ENCODE results near the gene MUC20. TPM values are rescaled to one million over a fixed set of nuclear protein-coding genes. Genes with fewer than 3 reads are reported as not detected.

The MUC20 gene
- polyA plus RNA-seq, 2 donors = 49.6 to 126 TPM

- no peaks in the 10 kb centered on the region for H3K36me3 ChIP-seq (ENCODE audit: control insufficient read depth in 2 of 2, insufficient read depth in 2 of 2, low read length in 1 of 2)
- H3K4me3 ChIP-seq (ENCODE audit: low read depth in 1 of 2, low read length in 2 of 2) = no peak overlapping the region
- no peaks in the 10 kb centered on the region for H3K27me3 ChIP-seq (ENCODE audit: control insufficient read depth in 1 of 2, insufficient read depth in 2 of 2, low read length in 2 of 2)
- no peaks in the 10 kb centered on the region for H3K4me1 ChIP-seq (ENCODE audit: control insufficient read depth in 2 of 2, insufficient read depth in 2 of 2, low read length in 1 of 2)
- no peak overlapping the region for H3K27ac ChIP-seq (ENCODE audit: low read depth in 2 of 2, low read length in 1 of 2)
- H3K9me3 ChIP-seq (ENCODE audit: control insufficient read depth in 2 of 2, insufficient read depth in 1 of 2, low read depth in 1 of 2, low read length in 1 of 2) = no peaks in the 10 kb centered on the region
- WGBS, 2 donors = 71 to 72% methylated on average over 24 of the region's 24 CpGs
Measured at GRCh38 chr3:195760345-195761122, 39.8 kb downstream of the MUC20 start.

GRCh38 chr3:195761123-195761566 lies 40.4 kb downstream of the MUC20 start:
- H3K27ac ChIP-seq (ENCODE audit: low read depth in 2 of 2, low read length in 1 of 2) = no peak overlapping the region
- WGBS, 2 donors = 73 to 80% methylated on average over 10 of the region's 10 CpGs
- no peak overlapping the region for H3K4me3 ChIP-seq (ENCODE audit: low read depth in 1 of 2, low read length in 2 of 2)
- H3K36me3 ChIP-seq (ENCODE audit: control insufficient read depth in 2 of 2, insufficient read depth in 2 of 2, low read length in 1 of 2) = no peaks in the 10 kb centered on the region
- H3K9me3 ChIP-seq (ENCODE audit: control insufficient read depth in 2 of 2, insufficient read depth in 1 of 2, low read depth in 1 of 2, low read length in 1 of 2) = no peaks in the 10 kb centered on the region
- H3K27me3 ChIP-seq (ENCODE audit: control insufficient read depth in 1 of 2, insufficient read depth in 2 of 2, low read length in 2 of 2) = no peaks in the 10 kb centered on the region
- no peaks in the 10 kb centered on the region for H3K4me1 ChIP-seq (ENCODE audit: control insufficient read depth in 2 of 2, insufficient read depth in 2 of 2, low read length in 1 of 2)

- Histone ChIP-seq H3K27me3 (ENCODE audit: control insufficient read depth in 1 of 2, insufficient read depth in 2 of 2, low read length in 2 of 2) (no peaks in the 10 kb centered on the region), H3K4me1 (ENCODE audit: control insufficient read depth in 2 of 2, insufficient read depth in 2 of 2, low read length in 1 of 2) (no peaks in the 10 kb centered on the region), H3K27ac (ENCODE audit: low read depth in 2 of 2, low read length in 1 of 2) (no peak overlapping the region), H3K4me3 (ENCODE audit: low read depth in 1 of 2, low read length in 2 of 2) (no peak overlapping the region), H3K36me3 (ENCODE audit: control insufficient read depth in 2 of 2, insufficient read depth in 2 of 2, low read length in 1 of 2) (no peaks in the 10 kb centered on the region), H3K9me3 (ENCODE audit: control insufficient read depth in 2 of 2, insufficient read depth in 1 of 2, low read depth in 1 of 2, low read length in 1 of 2) (peaks cover 0 to 2% of the 10 kb centered on the region in 2 donors)
- WGBS, 2 donors = 22 to 29% methylated on average over 35 to 52 of the region's 52 CpGs
Measured at GRCh38 chr3:195761567-195762248, 40.9 kb downstream of the MUC20 start.

GRCh38 chr3:195762249-195762585 lies 41.4 kb downstream of the MUC20 start:
- H3K27me3 ChIP-seq (ENCODE audit: control insufficient read depth in 1 of 2, insufficient read depth in 2 of 2, low read length in 2 of 2) = no peaks in the 10 kb centered on the region
- no peak overlapping the region for H3K27ac ChIP-seq (ENCODE audit: low read depth in 2 of 2, low read length in 1 of 2)
- H3K36me3 ChIP-seq (ENCODE audit: control insufficient read depth in 2 of 2, insufficient read depth in 2 of 2, low read length in 1 of 2) = no peaks in the 10 kb centered on the region
- H3K9me3 ChIP-seq (ENCODE audit: control insufficient read depth in 2 of 2, insufficient read depth in 1 of 2, low read depth in 1 of 2, low read length in 1 of 2) = peaks cover 0 to 2% of the 10 kb centered on the region in 2 donors
- no peak overlapping the region for H3K4me3 ChIP-seq (ENCODE audit: low read depth in 1 of 2, low read length in 2 of 2)
- WGBS, 2 donors = 70 to 73% methylated on average over 35 to 36 of the region's 36 CpGs
- H3K4me1 ChIP-seq (ENCODE audit: control insufficient read depth in 2 of 2, insufficient read depth in 2 of 2, low read length in 1 of 2) = no peaks in the 10 kb centered on the region

- Histone ChIP-seq H3K27me3 (ENCODE audit: control insufficient read depth in 1 of 2, insufficient read depth in 2 of 2, low read length in 2 of 2) (no peaks in the 10 kb centered on the region), H3K4me1 (ENCODE audit: control insufficient read depth in 2 of 2, insufficient read depth in 2 of 2, low read length in 1 of 2) (no peaks in the 10 kb centered on the region), H3K9me3 (ENCODE audit: control insufficient read depth in 2 of 2, insufficient read depth in 1 of 2, low read depth in 1 of 2, low read length in 1 of 2) (peaks cover 0 to 2% of the 10 kb centered on the region in 2 donors), H3K27ac (ENCODE audit: low read depth in 2 of 2, low read length in 1 of 2) (no peak overlapping the region), H3K36me3 (ENCODE audit: control insufficient read depth in 2 of 2, insufficient read depth in 2 of 2, low read length in 1 of 2) (no peaks in the 10 kb centered on the region), H3K4me3 (ENCODE audit: low read depth in 1 of 2, low read length in 2 of 2) (no peak overlapping the region)
- 91 to 92% methylated on average over 41 to 43 of the region's 43 CpGs for WGBS, 2 donors
Measured at GRCh38 chr3:195762611-195763010, 41.8 kb downstream of the MUC20 start.

- Histone ChIP-seq H3K27ac (ENCODE audit: low read depth in 2 of 2, low read length in 1 of 2) (no peak overlapping the region), H3K4me3 (ENCODE audit: low read depth in 1 of 2, low read length in 2 of 2) (no peak overlapping the region), H3K9me3 (ENCODE audit: control insufficient read depth in 2 of 2, insufficient read depth in 1 of 2, low read depth in 1 of 2, low read length in 1 of 2) (peaks cover 0 to 2% of the 10 kb centered on the region in 2 donors), H3K27me3 (ENCODE audit: control insufficient read depth in 1 of 2, insufficient read depth in 2 of 2, low read length in 2 of 2) (no peaks in the 10 kb centered on the region), H3K4me1 (ENCODE audit: control insufficient read depth in 2 of 2, insufficient read depth in 2 of 2, low read length in 1 of 2) (no peaks in the 10 kb centered on the region), H3K36me3 (ENCODE audit: control insufficient read depth in 2 of 2, insufficient read depth in 2 of 2, low read length in 1 of 2) (no peaks in the 10 kb centered on the region)
- 83% methylated on average over 28 of the region's 28 CpGs for WGBS, 2 donors
Measured at GRCh38 chr3:195763076-195763830, 42.5 kb downstream of the MUC20 start.

GRCh38 chr3:195763843-195764825 lies 43.4 kb downstream of the MUC20 start:
- H3K9me3 ChIP-seq (ENCODE audit: control insufficient read depth in 2 of 2, insufficient read depth in 1 of 2, low read depth in 1 of 2, low read length in 1 of 2) = peaks cover 0 to 2% of the 10 kb centered on the region in 2 donors
- H3K36me3 ChIP-seq (ENCODE audit: control insufficient read depth in 2 of 2, insufficient read depth in 2 of 2, low read length in 1 of 2) = no peaks in the 10 kb centered on the region
- no peaks in the 10 kb centered on the region for H3K27me3 ChIP-seq (ENCODE audit: control insufficient read depth in 1 of 2, insufficient read depth in 2 of 2, low read length in 2 of 2)
- no peaks in the 10 kb centered on the region for H3K4me1 ChIP-seq (ENCODE audit: control insufficient read depth in 2 of 2, insufficient read depth in 2 of 2, low read length in 1 of 2)
- H3K4me3 ChIP-seq (ENCODE audit: low read depth in 1 of 2, low read length in 2 of 2) = no peak overlapping the region
- 82% methylated on average over 25 to 26 of the region's 26 CpGs for WGBS, 2 donors
- H3K27ac ChIP-seq (ENCODE audit: low read depth in 2 of 2, low read length in 1 of 2) = no peak overlapping the region

GRCh38 chr3:195764961-195765706 lies 44.4 kb downstream of the MUC20 start:
- Histone ChIP-seq H3K27me3 (ENCODE audit: control insufficient read depth in 1 of 2, insufficient read depth in 2 of 2, low read length in 2 of 2) (no peaks in the 10 kb centered on the region), H3K9me3 (ENCODE audit: control insufficient read depth in 2 of 2, insufficient read depth in 1 of 2, low read depth in 1 of 2, low read length in 1 of 2) (peaks cover 0 to 2% of the 10 kb centered on the region in 2 donors), H3K27ac (ENCODE audit: low read depth in 2 of 2, low read length in 1 of 2) (no peak overlapping the region), H3K4me3 (ENCODE audit: low read depth in 1 of 2, low read length in 2 of 2) (no peak overlapping the region), H3K4me1 (ENCODE audit: control insufficient read depth in 2 of 2, insufficient read depth in 2 of 2, low read length in 1 of 2) (no peaks in the 10 kb centered on the region), H3K36me3 (ENCODE audit: control insufficient read depth in 2 of 2, insufficient read depth in 2 of 2, low read length in 1 of 2) (no peaks in the 10 kb centered on the region)
- 84 to 86% methylated on average over 28 of the region's 28 CpGs for WGBS, 2 donors
